Kidney (tissue), 14 donors: Measurements from ENCODE around the gene MMAA. TPM values are rescaled to one million over a fixed set of nuclear protein-coding genes. Genes with fewer than 3 reads are reported as not detected.

Source experiments
- DNase-seq, 5 donors: peaks; one replicate each; pipeline ENCODE4 v3.0.0-alpha.2; 2013 to 2020
- FAIRE-seq: peaks from 2 replicates; lab custom pipeline; 2012; peaks lifted over from hg19 to GRCh38; lab: Jason Lieb, UNC
- H3K27ac ChIP-seq, 2 donors: one replicate each; pipeline ENCODE4 v1.7.0; 2013; ENCODE audit warnings: low read depth in 2 of 2, low read length in 2 of 2, inconsistent platforms in 1 of 2
- H3K27me3 ChIP-seq: one replicate; pipeline ENCODE4 v1.7.1; 2013; ENCODE audit warnings: low read length, inconsistent platforms; ENCODE audit not compliant: control insufficient read depth, insufficient read depth
- H3K36me3 ChIP-seq, 3 donors: one replicate each; pipeline versions ENCODE4 v1.7.0 to v1.7.1; 2013; ENCODE audit warnings: low read length in 3 of 3, control low read depth in 1 of 3, inconsistent platforms in 1 of 3; ENCODE audit not compliant: insufficient read depth in 3 of 3, control insufficient read depth in 2 of 3
- H3K4me1 ChIP-seq, 3 donors: one replicate each; pipeline versions ENCODE4 v1.7.0 to v1.7.1; 2013; ENCODE audit warnings: low read length in 3 of 3, inconsistent platforms in 1 of 3, low read depth in 1 of 3; ENCODE audit not compliant: control insufficient read depth in 2 of 3, insufficient read depth in 2 of 3
- H3K4me3 ChIP-seq, 3 donors: one replicate each; pipeline versions ENCODE4 v1.7.0 to v1.8.1; 2013; ENCODE audit warnings: low read length in 3 of 3, control low read depth in 1 of 3, inconsistent platforms in 1 of 3
- H3K9ac ChIP-seq, 3 donors: one replicate each; pipeline versions ENCODE4 v1.7.0 to v1.7.1; 2013; ENCODE audit warnings: low read length in 3 of 3, control low read depth in 1 of 3, inconsistent platforms in 1 of 3
- H3K9me3 ChIP-seq, 3 donors: one replicate each; pipeline versions ENCODE4 v1.7.0 to v1.7.1; 2013; ENCODE audit warnings: low read length in 3 of 3, control low read depth in 1 of 3, inconsistent platforms in 1 of 3; ENCODE audit not compliant: control insufficient read depth in 2 of 3, insufficient read depth in 1 of 3
- CTCF ChIP-seq: IDR thresholded peaks from 3 replicates; pipeline ENCODE4 v1.5.1; 2012; ENCODE audit warnings: mild to moderate bottlenecking, moderate library complexity, borderline replicate concordance; ENCODE audit not compliant: insufficient read depth; ENCODE audit errors: extremely low read depth
- intact Hi-C: fragments of 100-400 bp; cut with DNase I; formaldehyde crosslinking; loops from one replicate; pipeline ENCODE4 v1.11.1; 2022
- polyA plus RNA-seq: library from polyadenylated mRNA; stranded (reverse); fragments of 350-450 nt; fragmentation: Illumina TruSeq; extraction: RNeasy Lipid Tissue Mini Kit (QIAGEN cat#74804); gene quantifications from one replicate; pipeline ENCODE4 v1.2.3, GENCODE V29; 2014; ENCODE audit warnings: low read depth, low replicate concordance; ENCODE audit not compliant: insufficient read depth
- total RNA-seq: library from RNA; stranded (reverse); fragmentation: NEBNext Ultra II Directional; extraction: Animal tissue kit (Norgen Biotek cat#: 25700); gene quantifications from one replicate; pipeline ENCODE4 v1.2.1, GENCODE V29; 2021
- donor health status: control.
- donor health status: control.
- donor health status: control.
- donor health status: control.
- donor health status: control.
- donor health status: DM: yes; HTN: yes; CAD: no.
- donor health status: Normal renal cell carcinoma (clear cell type).

The MMAA gene
- total and polyA plus RNA-seq, 2 donors from 2014 or later = 12.8 to 18.5 TPM

GRCh38 chr4:145680902-145681301 lies 61.7 kb downstream of the MMAA start:
- Histone ChIP-seq H3K9ac (no peak overlapping the region), H3K36me3 (no peaks in the 10 kb centered on the region), H3K4me1 (peaks cover 0 to 9% (median 3%) of the 10 kb centered on the region in 3 donors), H3K27me3 (no peaks in the 10 kb centered on the region), H3K27ac (peak overlapping the region in 1 of 2 donors; percentile 53), H3K4me3 (no peak overlapping the region), H3K9me3 (no peaks in the 10 kb centered on the region)
- intact Hi-C loops = no loop called here
- FAIRE-seq (no peak), DNase-seq (no peak)
- TF ChIP-seq CTCF = no peak

DNA sequence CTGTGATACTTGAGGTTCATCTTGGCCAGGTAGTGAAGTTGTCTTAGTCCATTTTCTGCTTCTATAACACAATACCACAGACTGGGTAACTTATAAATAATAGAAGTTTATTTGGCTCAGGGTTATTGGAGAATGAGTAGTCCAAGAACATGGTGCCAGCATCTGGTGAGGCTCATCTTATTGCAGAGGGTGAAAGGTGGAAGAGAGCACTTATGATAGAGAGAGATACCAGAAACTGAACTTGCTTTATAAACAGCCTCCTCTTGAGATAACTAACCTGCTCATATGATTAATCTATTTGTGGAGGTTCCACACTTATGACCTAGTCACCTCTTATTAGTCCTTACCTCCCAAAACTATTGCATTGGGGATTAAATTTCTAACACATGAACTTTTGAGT lies 62.3 kb downstream of the MMAA start:
- no peak overlapping the region for H3K27ac ChIP-seq
- H3K36me3 ChIP-seq = no peaks in the 10 kb centered on the region
- no peak for FAIRE-seq
- peaks cover 0 to 9% (median 3%) of the 10 kb centered on the region in 3 donors for H3K4me1 ChIP-seq
- no peaks in the 10 kb centered on the region for H3K27me3 ChIP-seq
- no peak overlapping the region for H3K9ac ChIP-seq
- H3K4me3 ChIP-seq = no peak overlapping the region
- no peak for DNase-seq
- intact Hi-C loops = no loop called here
- no peak for TF ChIP-seq CTCF
- no peaks in the 10 kb centered on the region for H3K9me3 ChIP-seq

- no peaks in the 10 kb centered on the region for H3K9me3 ChIP-seq
- H3K9ac ChIP-seq = no peak overlapping the region
- H3K4me3 ChIP-seq = no peak overlapping the region
- FAIRE-seq (no peak), DNase-seq (no peak)
- no peaks in the 10 kb centered on the region for H3K36me3 ChIP-seq
- no peak overlapping the region for H3K27ac ChIP-seq
- H3K27me3 ChIP-seq = no peaks in the 10 kb centered on the region
- H3K4me1 ChIP-seq = peaks cover 0 to 9% (median 3%) of the 10 kb centered on the region in 3 donors
- intact Hi-C loops = no loop called here
- no peak for TF ChIP-seq CTCF
These were observed 62.8 kb downstream of the MMAA start for GRCh38 chr4:145681956-145682355.

GRCh38 chr4:145686991-145687390 lies 67.8 kb downstream of the MMAA start:
- H3K9me3 ChIP-seq = no peaks in the 10 kb centered on the region
- DNase-seq (no peak), FAIRE-seq (no peak)
- no peaks in the 10 kb centered on the region for H3K36me3 ChIP-seq
- H3K27ac ChIP-seq = no peak overlapping the region
- H3K4me3 ChIP-seq = no peak overlapping the region
- no peaks in the 10 kb centered on the region for H3K4me1 ChIP-seq
- intact Hi-C loops = no loop called here
- no peak for TF ChIP-seq CTCF
- H3K9ac ChIP-seq = no peak overlapping the region
- no peaks in the 10 kb centered on the region for H3K27me3 ChIP-seq
